ENCODE data around the gene PER2. TPM values are rescaled to one million over a fixed set of nuclear protein-coding genes. Genes with fewer than 3 reads are reported as not detected.

PER2 gene
- total RNA-seq, 4 donors from 2014 or later = 24.3 to 105 (median 85.9) TPM

DNA sequence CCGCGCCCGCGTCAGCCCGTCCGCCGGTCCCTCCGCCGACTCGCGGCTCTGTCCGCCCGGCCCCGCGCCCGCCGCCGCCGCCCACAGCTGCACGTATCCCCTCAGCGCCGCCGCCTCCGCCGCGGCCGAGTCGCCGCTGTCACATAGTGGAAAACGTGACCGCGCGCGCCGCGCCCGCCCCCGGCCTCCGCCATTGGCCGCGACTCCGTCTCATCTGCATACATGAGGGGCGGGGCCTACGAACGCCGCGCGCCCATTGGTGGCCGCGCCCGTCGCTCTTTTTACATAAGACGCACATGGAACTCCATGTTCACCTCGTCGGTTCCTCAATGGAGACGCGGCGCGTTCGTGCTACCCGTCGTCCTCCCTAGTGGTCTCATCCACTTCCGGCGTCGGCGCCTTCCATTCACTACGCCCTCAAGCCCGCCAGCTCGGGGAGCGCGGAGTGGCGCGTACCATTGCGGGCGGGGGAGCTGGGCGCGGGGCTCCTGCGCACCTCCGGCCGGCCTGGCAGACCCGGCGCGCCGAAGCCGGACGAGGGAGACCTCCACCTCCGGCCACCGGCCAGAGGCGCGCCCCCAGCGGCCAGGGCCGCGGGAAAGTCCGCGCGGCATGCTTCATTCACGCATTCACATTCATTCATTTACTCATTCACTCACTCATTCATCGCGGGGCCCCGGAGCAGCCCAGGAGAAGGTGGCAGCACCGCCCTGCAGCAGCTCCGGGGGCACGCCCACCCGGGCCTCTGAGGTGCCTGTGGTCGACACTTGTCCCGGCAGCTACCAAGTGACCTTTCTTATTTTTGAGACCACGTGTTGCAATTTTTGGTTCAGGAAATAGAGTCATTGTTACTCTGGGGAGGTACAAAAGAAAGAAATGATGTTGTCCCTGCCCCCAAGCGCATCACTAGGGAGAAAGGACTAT is 502 bp upstream of the PER2 start:
- Histone ChIP-seq H3K4me1 (peaks cover 65% of the 10 kb centered on the region), H3K27me3 (no peaks in the 10 kb centered on the region), H3K9me3 (no peaks in the 10 kb centered on the region), H3K27ac (peak overlapping the region; percentile 99), H3K36me3 (no peaks in the 10 kb centered on the region), H3K4me3 (peak overlapping the region; percentile 78)
- TF ChIP-seq POLR2A (IDR thresholded peaks at IDR 0.05) = peak; percentile 74 to 93
- TF ChIP-seq EP300 (IDR thresholded peaks at IDR 0.05) = no peak
- peak in 1 of 2 donors; percentile 14 for TF ChIP-seq CTCF (IDR thresholded peaks at IDR 0.05)
- peak; percentile 88 to 99 (median 94) for TF ChIP-seq POLR2AphosphoS5 (IDR thresholded peaks at IDR 0.05)
- WGBS = 2% methylated on average over 16 of the region's 108 CpGs
- DNase-seq (ENCODE audit: low spot score in 2 of 2) = peak; percentile 99

DNA sequence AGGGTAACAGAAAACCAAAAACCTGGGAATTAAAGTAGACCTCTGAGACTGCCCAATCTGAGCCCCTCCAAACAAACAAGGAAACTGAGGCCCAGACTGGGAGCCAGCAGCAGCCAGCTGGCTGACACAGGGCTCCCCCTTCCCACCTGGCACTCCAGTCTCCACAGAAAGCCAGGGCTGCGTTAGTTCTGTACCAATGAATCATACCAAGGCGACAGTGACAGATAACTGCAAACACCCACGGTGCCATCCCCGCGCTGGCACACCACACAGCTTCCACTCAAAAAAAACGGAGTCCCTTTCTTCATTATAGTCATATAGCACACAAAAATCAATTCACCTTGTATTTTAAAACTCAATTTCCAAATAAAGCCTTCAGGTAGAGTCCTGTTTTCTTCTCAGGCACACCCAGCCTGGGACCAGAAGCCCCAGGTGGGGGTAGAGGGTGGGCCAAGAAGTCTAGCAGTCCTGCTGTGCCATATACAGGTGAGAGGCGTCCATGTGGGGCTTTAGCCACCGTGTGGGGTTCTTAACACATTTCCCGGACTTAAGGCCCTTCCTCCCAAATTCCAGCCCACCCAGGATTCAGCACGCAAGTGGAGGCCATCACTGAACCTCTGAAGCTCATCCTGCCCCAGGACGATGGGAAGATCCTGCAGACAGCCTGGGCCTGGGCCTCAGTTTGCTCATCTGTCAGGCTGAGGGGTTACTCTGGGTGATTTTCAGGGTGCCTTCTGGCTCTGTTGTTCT is 1.2 kb downstream of the PER2 start:
- DNase-seq (ENCODE audit: low spot score in 2 of 2) = no peak
- no peak for TF ChIP-seq EP300 (IDR thresholded peaks at IDR 0.05)
- no peak for TF ChIP-seq POLR2A (IDR thresholded peaks at IDR 0.05)
- no peak for TF ChIP-seq POLR2AphosphoS5 (IDR thresholded peaks at IDR 0.05)
- TF ChIP-seq CTCF (IDR thresholded peaks at IDR 0.05) = no peak
- H3K27ac ChIP-seq = peak overlapping the region; percentile 99
- H3K27me3 ChIP-seq = no peaks in the 10 kb centered on the region
- H3K36me3 ChIP-seq = no peaks in the 10 kb centered on the region
- no peaks in the 10 kb centered on the region for H3K9me3 ChIP-seq
- H3K4me1 ChIP-seq = peaks cover 77% of the 10 kb centered on the region
- peak overlapping the region; percentile 78 for H3K4me3 ChIP-seq
- WGBS = 34% methylated on average over 11 of the region's 11 CpGs

GRCh38 chr2:238286551-238286950 is 1.9 kb downstream of the PER2 start:
- DNase-seq (ENCODE audit: low spot score in 2 of 2) = peak; percentile 88 to 90
- Histone ChIP-seq H3K9me3 (no peaks in the 10 kb centered on the region), H3K27me3 (no peaks in the 10 kb centered on the region), H3K4me1 (peaks cover 81% of the 10 kb centered on the region), H3K36me3 (no peaks in the 10 kb centered on the region), H3K4me3 (peak overlapping the region; percentile 78), H3K27ac (peak overlapping the region; percentile 99)
- WGBS = 31% methylated on average over 6 of the region's 7 CpGs
- TF ChIP-seq EP300 (IDR thresholded peaks at IDR 0.05) = no peak
- TF ChIP-seq POLR2AphosphoS5 (IDR thresholded peaks at IDR 0.05) = peak in 1 of 3 donors; percentile 77
- TF ChIP-seq CTCF (IDR thresholded peaks at IDR 0.05) = no peak

DNA sequence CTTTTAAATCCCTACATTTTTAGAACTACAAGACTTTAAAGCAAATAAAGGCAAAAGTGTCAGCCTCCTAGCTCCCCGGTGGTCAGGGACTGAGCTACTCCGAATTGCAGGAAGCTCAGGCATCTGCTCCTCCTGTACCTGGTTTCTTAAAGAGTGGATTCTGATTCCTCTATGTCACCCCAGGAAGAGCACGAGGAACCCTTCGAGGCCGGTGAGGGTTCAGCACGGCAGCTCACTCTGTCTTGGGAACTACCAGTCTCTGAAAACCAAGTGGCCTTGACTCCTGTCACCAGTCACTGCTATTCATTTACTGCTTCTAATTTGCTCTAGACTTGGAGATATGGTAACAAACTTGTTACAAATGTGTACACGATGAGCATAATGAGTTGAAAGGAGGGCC is 2.3 kb downstream of the PER2 start:
- WGBS = 27% methylated on average over 7 of the region's 7 CpGs
- Histone ChIP-seq H3K36me3 (no peaks in the 10 kb centered on the region), H3K27ac (peak overlapping the region; percentile 99), H3K9me3 (no peaks in the 10 kb centered on the region), H3K27me3 (no peaks in the 10 kb centered on the region), H3K4me3 (peak overlapping the region; percentile 78), H3K4me1 (peaks cover 77% of the 10 kb centered on the region)
- no peak for DNase-seq (ENCODE audit: low spot score in 2 of 2)
- TF ChIP-seq CTCF (IDR thresholded peaks at IDR 0.05) = no peak
- TF ChIP-seq POLR2AphosphoS5 (IDR thresholded peaks at IDR 0.05) = no peak
- TF ChIP-seq EP300 (IDR thresholded peaks at IDR 0.05) = no peak
- TF ChIP-seq POLR2A (IDR thresholded peaks at IDR 0.05) = no peak

GRCh38 chr2:238285653-238286082 is 2.7 kb downstream of the PER2 start:
- H3K9me3 ChIP-seq = no peaks in the 10 kb centered on the region
- H3K27me3 ChIP-seq = no peaks in the 10 kb centered on the region
- TF ChIP-seq POLR2AphosphoS5 (IDR thresholded peaks at IDR 0.05) = peak; percentile 45 to 98 (median 77)
- TF ChIP-seq EP300 (IDR thresholded peaks at IDR 0.05) = no peak
- no peak for TF ChIP-seq POLR2A (IDR thresholded peaks at IDR 0.05)
- TF ChIP-seq CTCF (IDR thresholded peaks at IDR 0.05) = peak in 1 of 2 donors; percentile 12
- peak overlapping the region; percentile 78 for H3K4me3 ChIP-seq
- 40% methylated on average over 7 of the region's 7 CpGs for WGBS
- peak; percentile 96 for DNase-seq (ENCODE audit: low spot score in 2 of 2)
- peaks cover 73% of the 10 kb centered on the region for H3K4me1 ChIP-seq
- H3K27ac ChIP-seq = peak overlapping the region; percentile 99
- H3K36me3 ChIP-seq = no peaks in the 10 kb centered on the region
